Gastroesophageal sphincter (tissue), 3 donors: ENCODE measurements around the gene CAV1.

Source experiments
- CTCF ChIP-seq, 4 experiments: fragments of 200-600 bp in 2 of 4; fragments of 450-650 bp in 2 of 4; sonication (generic) in 1 of 4; IDR thresholded peaks; one replicate each; pipeline ENCODE4 v1.5.1; 2017 to 2019; ENCODE audit warnings: antibody characterized with exemption in 4 of 4, mild to moderate bottlenecking in 2 of 4, moderate library complexity in 2 of 4
- POLR2A ChIP-seq, 2 donors: fragments of 450-650 bp; IDR thresholded peaks; one replicate each; pipeline ENCODE4 v1.6.1; 2017; ENCODE audit warnings: antibody characterized with exemption in 2 of 2, mild to moderate bottlenecking in 2 of 2, moderate library complexity in 1 of 2

GRCh38 chr7:116560021-116560970 lies 35.5 kb downstream of the CAV1 start:
- TF ChIP-seq POLR2A (IDR thresholded peaks at IDR 0.05): no peak
- TF ChIP-seq CTCF (IDR thresholded peaks at IDR 0.05): no peak
